Amniotic stem cell (primary cell): ENCODE measurements around the gene COPS9.

Experiments used
- DNase-seq: peaks from one replicate; lab custom pipeline; 2025; lab: John Stamatoyannopoulos, UW

The COPS9 gene

GRCh38 chr2:240136013-240136670, at the start of gene COPS9:
Gene COPS9 (minus strand): TSS chr2:240136305. CDS start chr2:240136284, 21 bp downstream.
- DNase-seq: peak; percentile 48

- no peak for DNase-seq
Measured at GRCh38 chr2:240184656-240185055, 48.6 kb upstream of the COPS9 start.

- DNase-seq: no peak
Measured at GRCh38 chr2:240183875-240184590, 47.9 kb upstream of the COPS9 start.

GRCh38 chr2:240183006-240183874, 47.1 kb upstream of the COPS9 start:
- no peak for DNase-seq

GRCh38 chr2:240182476-240182875, 46.4 kb upstream of the COPS9 start:
- no peak for DNase-seq

GRCh38 chr2:240182001-240182400, 45.9 kb upstream of the COPS9 start:
- DNase-seq: no peak

- DNase-seq: no peak
Measured at GRCh38 chr2:240179941-240180666, 44.0 kb upstream of the COPS9 start.

GRCh38 chr2:240179186-240179815, 43.2 kb upstream of the COPS9 start:
- DNase-seq: no peak

GRCh38 chr2:240178564-240178963, 42.5 kb upstream of the COPS9 start:
- no peak for DNase-seq

- DNase-seq: no peak
Measured at GRCh38 chr2:240174496-240174895, 38.4 kb upstream of the COPS9 start.

GRCh38 chr2:240172071-240172895, 36.2 kb upstream of the COPS9 start:
- DNase-seq: no peak

GRCh38 chr2:240170883-240171282, 34.8 kb upstream of the COPS9 start:
- no peak for DNase-seq

GRCh38 chr2:240170354-240170735, 34.2 kb upstream of the COPS9 start:
- no peak for DNase-seq

- DNase-seq: no peak
Measured at GRCh38 chr2:240169486-240170353, 33.6 kb upstream of the COPS9 start.

- no peak for DNase-seq
Measured at GRCh38 chr2:240168546-240169361, 32.6 kb upstream of the COPS9 start.

- no peak for DNase-seq
Measured at GRCh38 chr2:240168041-240168440, 31.9 kb upstream of the COPS9 start.

- no peak for DNase-seq
Measured at GRCh38 chr2:240167588-240167880, 31.4 kb upstream of the COPS9 start.

GRCh38 chr2:240166761-240167587, 30.9 kb upstream of the COPS9 start:
- DNase-seq: no peak
